Peyer's patch (tissue), 4 donors: ENCODE results near the gene ULK1.

Experiments used
- CTCF ChIP-seq, 6 experiments: fragments of 450-650 bp in 4 of 6; fragments of 200-600 bp in 2 of 6; sonication (generic) in 1 of 6; IDR thresholded peaks; one replicate each; pipeline ENCODE4 v1.5.1; 2017 to 2019; ENCODE audit warnings: antibody characterized with exemption in 6 of 6, mild to moderate bottlenecking in 3 of 6, moderate library complexity in 1 of 6
- POLR2A ChIP-seq, 2 donors: fragments of 450-650 bp; IDR thresholded peaks; one replicate each; pipeline ENCODE4 v1.5.1; 2017; ENCODE audit warnings: antibody characterized with exemption in 2 of 2, mild to moderate bottlenecking in 2 of 2, moderate library complexity in 2 of 2

DNA sequence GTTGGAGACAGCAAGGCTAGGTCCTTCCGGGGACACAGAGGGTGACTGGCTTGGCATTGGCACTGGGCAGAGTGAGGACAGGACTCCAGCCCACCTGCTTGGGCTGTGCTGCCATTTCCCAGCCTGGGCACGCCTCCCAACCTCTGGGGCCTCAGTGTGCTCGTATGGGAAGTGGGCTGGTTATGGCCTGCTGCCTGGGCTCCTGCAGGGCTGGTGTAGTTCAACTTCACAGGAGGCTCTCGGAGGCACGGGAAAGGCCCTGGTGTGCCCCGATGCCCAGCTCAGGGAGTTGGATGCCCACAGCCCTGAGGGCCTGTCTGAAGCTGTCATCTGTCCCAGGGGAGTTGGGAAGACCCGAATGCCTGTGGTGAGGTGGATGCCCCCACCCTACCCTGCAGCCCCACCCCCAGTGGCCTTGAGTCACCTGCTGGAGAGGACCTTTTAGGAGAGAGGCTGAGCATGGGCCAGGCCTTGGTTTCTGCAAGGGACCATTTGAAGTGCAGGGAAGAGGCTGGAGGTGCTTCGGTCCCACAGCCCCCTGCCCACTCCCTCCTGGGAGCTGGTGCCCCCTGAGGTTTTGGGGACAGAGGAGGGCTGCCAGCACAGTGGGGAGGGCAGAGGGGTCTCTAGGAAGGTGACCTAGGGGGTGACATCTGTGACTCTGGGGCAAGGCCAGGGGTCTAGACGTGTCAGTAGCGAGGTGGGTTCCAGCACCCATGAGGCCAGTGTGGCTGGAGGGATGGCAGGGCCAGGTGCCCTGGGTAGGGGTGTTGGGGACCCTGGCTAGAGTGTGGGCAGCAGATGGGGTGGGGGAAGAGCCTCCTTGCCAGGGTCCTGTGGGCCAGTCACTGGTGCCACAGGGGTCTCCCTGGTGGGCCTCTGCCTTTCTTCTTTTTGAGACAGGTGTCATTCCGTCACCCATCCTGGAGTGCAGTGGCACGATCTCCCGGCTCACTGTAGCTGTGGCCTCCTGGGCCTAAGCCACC, 9.1 kb downstream of the ULK1 start:
- TF ChIP-seq POLR2A (IDR thresholded peaks at IDR 0.05) (no peak), CTCF (IDR thresholded peaks at IDR 0.05) (no peak)
